ENCODE measurements around the gene PET100. TPM values are rescaled to one million over a fixed set of nuclear protein-coding genes. Genes with fewer than 3 reads are reported as not detected.

The PET100 gene
- total and polyA plus RNA-seq, 11 donors: 22.3 to 405 (median 136) TPM

DNA sequence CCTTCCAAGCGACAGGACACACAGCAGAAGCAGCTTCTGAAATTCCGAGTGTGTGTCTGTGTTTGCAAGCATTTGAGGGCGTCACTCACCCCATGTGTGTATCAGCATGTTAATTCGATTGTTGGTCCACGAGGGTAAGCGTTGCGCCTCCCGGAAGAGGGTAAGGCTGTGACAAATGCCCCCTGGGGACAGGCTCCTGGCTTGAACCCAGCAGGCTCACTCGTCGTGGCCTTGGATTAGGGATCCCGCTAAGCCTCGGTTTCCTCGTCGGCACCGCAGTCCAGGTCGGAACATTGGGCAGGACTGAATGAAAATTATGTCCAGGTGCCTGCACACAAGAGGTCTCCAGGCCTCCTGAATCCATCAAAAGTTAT lies 6.7 kb downstream of the PET100 start:
- Histone ChIP-seq H3K4me3 (peak overlapping the region in 5 of 12 donors; percentile 35 to 75 (median 42)), H3K4me1 (peaks cover 0 to 29% (median 0%) of the 10 kb centered on the region in 12 donors), H3K9me3 (no peaks in the 10 kb centered on the region), H3K27me3 (peaks cover 2 to 38% (median 17%) of the 10 kb centered on the region in 9 donors), H3K27ac (peak overlapping the region in 1 of 12 donors; percentile 90), H3K36me3 (peaks cover 0 to 12% (median 0%) of the 10 kb centered on the region in 9 donors)
- DNase-seq (peak in 2 of 5 donors; percentile 9 to 49), ATAC-seq (no peak)
- intact Hi-C loops (cut with DNase I): no loop called here
- TF ChIP-seq, protein P1, sequence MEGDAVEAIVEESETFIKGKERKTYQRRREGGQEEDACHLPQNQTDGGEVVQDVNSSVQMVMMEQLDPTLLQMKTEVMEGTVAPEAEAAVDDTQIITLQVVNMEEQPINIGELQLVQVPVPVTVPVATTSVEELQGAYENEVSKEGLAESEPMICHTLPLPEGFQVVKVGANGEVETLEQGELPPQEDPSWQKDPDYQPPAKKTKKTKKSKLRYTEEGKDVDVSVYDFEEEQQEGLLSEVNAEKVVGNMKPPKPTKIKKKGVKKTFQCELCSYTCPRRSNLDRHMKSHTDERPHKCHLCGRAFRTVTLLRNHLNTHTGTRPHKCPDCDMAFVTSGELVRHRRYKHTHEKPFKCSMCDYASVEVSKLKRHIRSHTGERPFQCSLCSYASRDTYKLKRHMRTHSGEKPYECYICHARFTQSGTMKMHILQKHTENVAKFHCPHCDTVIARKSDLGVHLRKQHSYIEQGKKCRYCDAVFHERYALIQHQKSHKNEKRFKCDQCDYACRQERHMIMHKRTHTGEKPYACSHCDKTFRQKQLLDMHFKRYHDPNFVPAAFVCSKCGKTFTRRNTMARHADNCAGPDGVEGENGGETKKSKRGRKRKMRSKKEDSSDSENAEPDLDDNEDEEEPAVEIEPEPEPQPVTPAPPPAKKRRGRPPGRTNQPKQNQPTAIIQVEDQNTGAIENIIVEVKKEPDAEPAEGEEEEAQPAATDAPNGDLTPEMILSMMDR (IDR thresholded peaks at IDR 0.05): no peak
- TF ChIP-seq POLR2A (IDR thresholded peaks at IDR 0.05): no peak
- 61 to 71% (median 67%) methylated on average over 7 to 16 of the region's 16 CpGs for WGBS, 4 donors

GRCh38 chr19:7636691-7637373 lies 7.2 kb downstream of the PET100 start, which contains the start of gene STXBP2:
Gene STXBP2, plus strand, starts transcription at chr19:7637110. Its CDS starts 40 bp downstream, at chr19:7637150.
- peak in 3 of 4 donors; percentile 63 to 72 (median 66) for ATAC-seq
- no peak for TF ChIP-seq POLR2A (IDR thresholded peaks at IDR 0.05)
- TF ChIP-seq, protein P1 (IDR thresholded peaks at IDR 0.05): no peak
- peak in 4 of 5 donors; percentile 3 to 87 (median 58) for DNase-seq
- Histone ChIP-seq H3K4me3 (peak within 1 kb of the TSS; percentile 9 to 75 (median 36)), H3K9me3 (no peaks in the 10 kb centered on the region), H3K27me3 (peaks cover 2 to 38% (median 17%) of the 10 kb centered on the region in 9 donors), H3K27ac (peak within 1 kb of the TSS in 6 of 12 donors; percentile 6 to 90 (median 28)), H3K4me1 (peaks cover 0 to 27% (median 0%) of the 10 kb centered on the region in 12 donors), H3K36me3 (peaks cover 0 to 10% (median 0%) of the 10 kb centered on the region in 9 donors)
- WGBS, 4 donors: 2 to 17% (median 6%) methylated on average over 1 to 61 of the region's 61 CpGs
- intact Hi-C loops (cut with DNase I): no loop called here

DNA sequence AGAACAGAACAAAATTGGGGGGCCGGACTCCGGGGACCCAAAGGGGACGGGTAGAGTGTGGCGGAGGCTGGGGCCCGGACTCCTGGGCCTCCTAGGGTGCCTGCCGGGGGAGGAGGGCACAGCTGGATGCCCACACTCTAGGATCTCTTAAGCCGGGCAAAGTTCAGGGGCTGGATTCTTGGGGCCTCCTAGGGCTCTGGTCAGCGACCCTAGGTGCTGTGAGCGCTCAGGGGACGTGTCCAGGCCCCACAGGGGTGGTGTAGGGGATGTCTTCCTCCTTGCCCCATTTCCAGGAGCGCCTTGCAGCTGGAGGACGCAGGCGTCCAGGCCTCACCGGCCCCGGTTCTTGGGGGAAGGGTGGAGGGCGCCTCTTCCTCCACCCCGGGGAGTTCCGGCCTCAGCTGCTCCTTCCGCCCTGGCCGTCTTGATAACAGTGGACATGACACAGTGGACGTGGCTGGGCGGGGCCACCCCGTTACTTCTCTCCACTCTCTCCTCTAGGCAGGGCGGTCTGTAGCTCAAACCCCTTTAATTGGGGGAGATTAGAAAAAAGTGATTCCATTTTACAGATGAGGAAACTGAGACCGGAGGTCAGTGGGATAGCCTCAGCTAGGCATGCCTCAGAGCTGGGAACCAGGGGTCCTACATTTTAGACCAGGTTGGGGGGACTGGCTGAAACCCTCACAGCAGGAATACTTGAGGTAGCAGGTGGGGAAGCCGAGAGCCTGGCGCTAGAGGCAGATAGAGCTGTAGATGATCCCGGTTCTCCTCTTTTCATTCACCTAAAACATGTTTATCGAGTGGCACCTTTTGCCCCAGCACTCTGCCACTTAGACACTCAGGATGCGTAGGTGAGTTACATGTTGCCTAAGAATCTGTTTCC lies 8.0 kb downstream of the PET100 start:
- H3K27ac ChIP-seq: peak overlapping the region in 6 of 12 donors; percentile 6 to 90 (median 28)
- WGBS, 4 donors: 32 to 50% (median 34%) methylated on average over 20 to 30 of the region's 30 CpGs
- H3K36me3 ChIP-seq: peaks cover 0 to 2% (median 0%) of the 10 kb centered on the region in 9 donors
- H3K9me3 ChIP-seq: no peaks in the 10 kb centered on the region
- peaks cover 2 to 38% (median 17%) of the 10 kb centered on the region in 9 donors for H3K27me3 ChIP-seq
- peaks cover 0 to 27% (median 0%) of the 10 kb centered on the region in 12 donors for H3K4me1 ChIP-seq
- TF ChIP-seq POLR2A (IDR thresholded peaks at IDR 0.05): no peak
- TF ChIP-seq, protein P1 (IDR thresholded peaks at IDR 0.05): no peak
- DNase-seq (peak in 3 of 5 donors; percentile 54 to 79 (median 56)), ATAC-seq (peak in 3 of 4 donors; percentile 28 to 64 (median 60))
- intact Hi-C loops (cut with DNase I): no loop called here
- H3K4me3 ChIP-seq: peak overlapping the region in 11 of 12 donors; percentile 11 to 75 (median 37)

Data from heart left ventricle (tissue), 16 donors.